ENCODE measurements around the gene TTC9C. TPM values are rescaled to one million over a fixed set of nuclear protein-coding genes. Genes with fewer than 3 reads are reported as not detected.

Gene TTC9C
- total and polyA plus RNA-seq, 2 of the 8 experiments (the other 6 are each of a cell fraction or from before 2014, with no cell fraction given): 25.4 to 34.1 TPM

- TF ChIP-seq, protein P1, sequence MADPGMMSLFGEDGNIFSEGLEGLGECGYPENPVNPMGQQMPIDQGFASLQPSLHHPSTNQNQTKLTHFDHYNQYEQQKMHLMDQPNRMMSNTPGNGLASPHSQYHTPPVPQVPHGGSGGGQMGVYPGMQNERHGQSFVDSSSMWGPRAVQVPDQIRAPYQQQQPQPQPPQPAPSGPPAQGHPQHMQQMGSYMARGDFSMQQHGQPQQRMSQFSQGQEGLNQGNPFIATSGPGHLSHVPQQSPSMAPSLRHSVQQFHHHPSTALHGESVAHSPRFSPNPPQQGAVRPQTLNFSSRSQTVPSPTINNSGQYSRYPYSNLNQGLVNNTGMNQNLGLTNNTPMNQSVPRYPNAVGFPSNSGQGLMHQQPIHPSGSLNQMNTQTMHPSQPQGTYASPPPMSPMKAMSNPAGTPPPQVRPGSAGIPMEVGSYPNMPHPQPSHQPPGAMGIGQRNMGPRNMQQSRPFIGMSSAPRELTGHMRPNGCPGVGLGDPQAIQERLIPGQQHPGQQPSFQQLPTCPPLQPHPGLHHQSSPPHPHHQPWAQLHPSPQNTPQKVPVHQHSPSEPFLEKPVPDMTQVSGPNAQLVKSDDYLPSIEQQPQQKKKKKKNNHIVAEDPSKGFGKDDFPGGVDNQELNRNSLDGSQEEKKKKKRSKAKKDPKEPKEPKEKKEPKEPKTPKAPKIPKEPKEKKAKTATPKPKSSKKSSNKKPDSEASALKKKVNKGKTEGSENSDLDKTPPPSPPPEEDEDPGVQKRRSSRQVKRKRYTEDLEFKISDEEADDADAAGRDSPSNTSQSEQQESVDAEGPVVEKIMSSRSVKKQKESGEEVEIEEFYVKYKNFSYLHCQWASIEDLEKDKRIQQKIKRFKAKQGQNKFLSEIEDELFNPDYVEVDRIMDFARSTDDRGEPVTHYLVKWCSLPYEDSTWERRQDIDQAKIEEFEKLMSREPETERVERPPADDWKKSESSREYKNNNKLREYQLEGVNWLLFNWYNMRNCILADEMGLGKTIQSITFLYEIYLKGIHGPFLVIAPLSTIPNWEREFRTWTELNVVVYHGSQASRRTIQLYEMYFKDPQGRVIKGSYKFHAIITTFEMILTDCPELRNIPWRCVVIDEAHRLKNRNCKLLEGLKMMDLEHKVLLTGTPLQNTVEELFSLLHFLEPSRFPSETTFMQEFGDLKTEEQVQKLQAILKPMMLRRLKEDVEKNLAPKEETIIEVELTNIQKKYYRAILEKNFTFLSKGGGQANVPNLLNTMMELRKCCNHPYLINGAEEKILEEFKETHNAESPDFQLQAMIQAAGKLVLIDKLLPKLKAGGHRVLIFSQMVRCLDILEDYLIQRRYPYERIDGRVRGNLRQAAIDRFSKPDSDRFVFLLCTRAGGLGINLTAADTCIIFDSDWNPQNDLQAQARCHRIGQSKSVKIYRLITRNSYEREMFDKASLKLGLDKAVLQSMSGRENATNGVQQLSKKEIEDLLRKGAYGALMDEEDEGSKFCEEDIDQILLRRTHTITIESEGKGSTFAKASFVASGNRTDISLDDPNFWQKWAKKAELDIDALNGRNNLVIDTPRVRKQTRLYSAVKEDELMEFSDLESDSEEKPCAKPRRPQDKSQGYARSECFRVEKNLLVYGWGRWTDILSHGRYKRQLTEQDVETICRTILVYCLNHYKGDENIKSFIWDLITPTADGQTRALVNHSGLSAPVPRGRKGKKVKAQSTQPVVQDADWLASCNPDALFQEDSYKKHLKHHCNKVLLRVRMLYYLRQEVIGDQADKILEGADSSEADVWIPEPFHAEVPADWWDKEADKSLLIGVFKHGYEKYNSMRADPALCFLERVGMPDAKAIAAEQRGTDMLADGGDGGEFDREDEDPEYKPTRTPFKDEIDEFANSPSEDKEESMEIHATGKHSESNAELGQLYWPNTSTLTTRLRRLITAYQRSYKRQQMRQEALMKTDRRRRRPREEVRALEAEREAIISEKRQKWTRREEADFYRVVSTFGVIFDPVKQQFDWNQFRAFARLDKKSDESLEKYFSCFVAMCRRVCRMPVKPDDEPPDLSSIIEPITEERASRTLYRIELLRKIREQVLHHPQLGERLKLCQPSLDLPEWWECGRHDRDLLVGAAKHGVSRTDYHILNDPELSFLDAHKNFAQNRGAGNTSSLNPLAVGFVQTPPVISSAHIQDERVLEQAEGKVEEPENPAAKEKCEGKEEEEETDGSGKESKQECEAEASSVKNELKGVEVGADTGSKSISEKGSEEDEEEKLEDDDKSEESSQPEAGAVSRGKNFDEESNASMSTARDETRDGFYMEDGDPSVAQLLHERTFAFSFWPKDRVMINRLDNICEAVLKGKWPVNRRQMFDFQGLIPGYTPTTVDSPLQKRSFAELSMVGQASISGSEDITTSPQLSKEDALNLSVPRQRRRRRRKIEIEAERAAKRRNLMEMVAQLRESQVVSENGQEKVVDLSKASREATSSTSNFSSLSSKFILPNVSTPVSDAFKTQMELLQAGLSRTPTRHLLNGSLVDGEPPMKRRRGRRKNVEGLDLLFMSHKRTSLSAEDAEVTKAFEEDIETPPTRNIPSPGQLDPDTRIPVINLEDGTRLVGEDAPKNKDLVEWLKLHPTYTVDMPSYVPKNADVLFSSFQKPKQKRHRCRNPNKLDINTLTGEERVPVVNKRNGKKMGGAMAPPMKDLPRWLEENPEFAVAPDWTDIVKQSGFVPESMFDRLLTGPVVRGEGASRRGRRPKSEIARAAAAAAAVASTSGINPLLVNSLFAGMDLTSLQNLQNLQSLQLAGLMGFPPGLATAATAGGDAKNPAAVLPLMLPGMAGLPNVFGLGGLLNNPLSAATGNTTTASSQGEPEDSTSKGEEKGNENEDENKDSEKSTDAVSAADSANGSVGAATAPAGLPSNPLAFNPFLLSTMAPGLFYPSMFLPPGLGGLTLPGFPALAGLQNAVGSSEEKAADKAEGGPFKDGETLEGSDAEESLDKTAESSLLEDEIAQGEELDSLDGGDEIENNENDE (IDR thresholded peaks at IDR 0.05; ENCODE audit: insufficient replicate concordance, low read length): no peak
- no peak for TF ChIP-seq NANOG (IDR thresholded peaks at IDR 0.05; ENCODE audit: insufficient read depth, low read depth, low read length, poor library complexity, severe bottlenecking)
- TF ChIP-seq USF2 (IDR thresholded peaks at IDR 0.05; ENCODE audit: low read length): no peak
- TF ChIP-seq CTBP2 (IDR thresholded peaks at IDR 0.05; ENCODE audit: borderline replicate concordance, insufficient read depth, insufficient read length, low read length): peak; percentile 93
- TF ChIP-seq POLR2AphosphoS5 (IDR thresholded peaks at IDR 0.05; ENCODE audit: low read depth, low read length): peak; percentile 96
- peak; percentile 91 for TF ChIP-seq MAX (IDR thresholded peaks at IDR 0.05)
- peak; percentile 86 for TF ChIP-seq SAP30 (IDR thresholded peaks at IDR 0.05; ENCODE audit: insufficient read depth, insufficient replicate concordance, low read length)
- TF ChIP-seq TEAD4 (IDR thresholded peaks at IDR 0.05; ENCODE audit: low read depth, low read length): peak; percentile 77
- TF ChIP-seq CBX5 (IDR thresholded peaks at IDR 0.05; ENCODE audit: low read depth, low read length): no peak
Observed at GRCh38 chr11:62707277-62707861, 20.9 kb upstream of the TTC9C start, which contains the start of the genes BSCL2 and GNG3 (continued).

Data from H1 (cell line).